Spleen (tissue), 11 donors: ENCODE data around the gene TCOF1. TPM values are rescaled to one million over a fixed set of nuclear protein-coding genes. Genes with fewer than 3 reads are reported as not detected.
"Not testable (repeated sequence)": the region's sequence is repeated elsewhere in the genome, so short reads cannot be mapped to it uniquely, and the experiment has no call there.

Experiments
- DNase-seq: peaks from one replicate; pipeline ENCODE4 v3.0.0-alpha.2; 2020
- H3K27ac ChIP-seq, 8 donors: fragments of 200-600 bp; sonication (generic) in 7 of 8; 1 replicate in 4 of 8; 2 replicates in 4 of 8; pipeline versions ENCODE4 v1.5.0 to v1.8.0; 2016 to 2021; ENCODE audit warnings: inconsistent platforms in 4 of 8, mild to moderate bottlenecking in 4 of 8, moderate library complexity in 1 of 8
- H3K27me3 ChIP-seq, 7 donors: fragments of 200-600 bp; sonication (generic) in 6 of 7; replicated peaks in 1 of 7; 1 replicate in 4 of 7; 2 replicates in 3 of 7; pipeline versions ENCODE4 v1.5.0 to v1.8.0; 2016 to 2021; ENCODE audit warnings: inconsistent platforms in 3 of 7, mild to moderate bottlenecking in 1 of 7
- H3K36me3 ChIP-seq, 6 donors: fragments of 200-600 bp; sonication (generic) in 5 of 6; 1 replicate in 4 of 6; 2 replicates in 2 of 6; pipeline versions ENCODE4 v1.5.0 to v1.8.0; 2016 to 2021; ENCODE audit warnings: inconsistent platforms in 2 of 6
- H3K4me1 ChIP-seq, 6 donors: fragments of 200-600 bp; sonication (generic) in 5 of 6; 1 replicate in 3 of 6; 2 replicates in 3 of 6; pipeline versions ENCODE4 v1.5.0 to v1.8.0; 2016 to 2021; ENCODE audit warnings: inconsistent platforms in 3 of 6
- H3K4me3 ChIP-seq, 8 donors: fragments of 200-600 bp; sonication (generic) in 7 of 8; 1 replicate in 4 of 8; 2 replicates in 4 of 8; pipeline versions ENCODE4 v1.5.0 to v1.8.0; 2016 to 2021; ENCODE audit warnings: inconsistent platforms in 4 of 8, mild to moderate bottlenecking in 4 of 8, moderate library complexity in 2 of 8
- H3K9me3 ChIP-seq, 8 donors: fragments of 200-600 bp; sonication (generic) in 7 of 8; 1 replicate in 4 of 8; 2 replicates in 4 of 8; pipeline versions ENCODE4 v1.5.0 to v1.8.0; 2016 to 2021; ENCODE audit warnings: inconsistent platforms in 4 of 8
- POLR2A ChIP-seq, 3 donors: fragments of 450-650 bp; IDR thresholded peaks; one replicate each; pipeline ENCODE4 v1.5.1; 2017; ENCODE audit warnings: antibody characterized with exemption in 3 of 3, mild to moderate bottlenecking in 1 of 3
- POLR2AphosphoS5 ChIP-seq, 3 donors: sonication (generic); formaldehyde crosslinking; IDR thresholded peaks; one replicate each; pipeline ENCODE4 v1.5.1; 2017; ENCODE audit warnings: antibody characterized with exemption in 3 of 3
- WGBS, 5 donors: extraction: QIAGEN DNeasy Blood & Tissue Kit in 3 of 5; methylation state at CpG; one replicate each; pipeline versions ENCODE4 v1.1.5 to v1.1.7; 2013 to 2018; 5-methylcytosine and 5-hydroxymethylcytosine counted together
- intact Hi-C: fragments of 100-400 bp; cut with DNase I; formaldehyde crosslinking; loops from one replicate; pipeline ENCODE4 v1.15.0; 2023; ENCODE audit warnings: low total_unique reads
- polyA plus RNA-seq, 3 donors: library from polyadenylated mRNA; stranded (reverse); fragments of 200-250 nt; gene quantifications; one replicate each; pipeline ENCODE4 v1.2.1, GENCODE V29; 2013
- total RNA-seq, 7 donors: library from RNA; depleted of rRNA in 3 of 7; stranded (reverse); fragments of >200 nt in 3 of 7; fragmentation: NEBNext Ultra II Directional in 4 of 7; extraction: Animal tissue kit (Norgen Biotek cat#: 25700) in 4 of 7; gene quantifications; one replicate each; pipeline versions ENCODE4 v1.1.0 to v1.2.1, GENCODE V29; 2016 to 2021
- TF ChIP-seq, protein P1 (sequence below), 11 experiments: fragments of 200-600 bp in 7 of 11; fragments of 450-650 bp in 4 of 11; sonication (generic) in 4 of 11; IDR thresholded peaks in 8 of 11; conservative IDR thresholded peaks in 3 of 11; 1 replicate in 7 of 11; 2 replicates in 4 of 11; pipeline versions ENCODE4 v1.4.0 to v1.8.0; 2016 to 2021; ENCODE audit warnings: antibody characterized with exemption in 11 of 11, inconsistent platforms in 4 of 11, mild to moderate bottlenecking in 1 of 11
- donor health status: healthy with polysubstance abuse.
- donor health status: DM: no; HTN: no; CAD: no; lungs with moderate emphysema.
- donor health status: DM: no; HTN: no; CAD: no.
- donor health status: Bipolar disorder and iron deficiency.
- donor health status: healthy.
- donor health status: DM: no; HTN: no; CAD: no.
- donor health status: DM: yes; HTN: yes; CAD: no.

Gene TCOF1
- total and polyA plus RNA-seq, 10 donors, result 15.3 to 44.3 (median 33.0) TPM

DNA sequence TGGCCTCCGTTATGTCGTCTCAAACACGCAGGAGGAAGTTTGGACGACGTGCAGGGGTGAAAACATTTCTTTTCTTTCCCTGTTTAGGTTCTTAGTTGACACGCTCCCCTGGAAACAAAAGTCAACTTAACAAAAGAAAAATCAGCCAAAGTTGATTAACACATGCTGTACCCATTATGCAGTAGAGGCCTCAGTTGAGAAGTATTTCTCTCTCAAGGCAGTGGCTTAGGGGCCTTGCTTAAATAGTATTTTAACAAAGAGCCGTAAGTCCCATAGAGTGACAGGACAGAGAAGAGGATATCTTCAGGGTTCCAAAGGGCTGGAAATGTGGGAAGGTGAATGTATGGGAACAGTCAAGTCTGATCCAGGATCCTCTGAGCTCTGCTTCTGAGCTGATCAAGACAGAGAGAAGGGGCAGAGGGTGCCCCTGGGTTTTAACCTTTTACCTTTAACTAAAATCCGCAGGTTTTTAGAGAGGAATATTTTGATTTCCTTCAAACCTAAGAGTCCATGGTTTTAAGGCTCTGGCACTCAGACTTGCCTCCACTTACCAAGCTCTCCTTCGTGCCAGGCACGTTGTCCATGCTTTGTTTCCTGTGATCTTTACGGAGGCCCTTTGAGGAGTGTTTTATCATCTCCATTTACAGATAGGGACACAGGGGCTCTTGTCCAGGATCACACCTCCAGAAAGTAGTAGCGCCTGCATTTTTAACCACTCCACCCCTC is 55.8 kb downstream of the TCOF1 start:
- no peak for DNase-seq
- Histone ChIP-seq H3K4me3 (peak overlapping the region in 6 of 8 donors; percentile 60 to 87 (median 74)), H3K27ac (peak overlapping the region; percentile 93 to 99 (median 98)), H3K36me3 (peaks cover 0 to 20% (median 8%) of the 10 kb centered on the region in 6 donors), H3K9me3 (no peaks in the 10 kb centered on the region), H3K4me1 (peaks cover 12 to 97% (median 64%) of the 10 kb centered on the region in 6 donors), H3K27me3 (no peaks in the 10 kb centered on the region)
- 39 to 44% (median 43%) methylated on average over 12 of the region's 12 CpGs for WGBS, 5 donors
- intact Hi-C loops, result no loop called here
- TF ChIP-seq POLR2AphosphoS5 (IDR thresholded peaks at IDR 0.05) (no peak), POLR2A (IDR thresholded peaks at IDR 0.05) (peak in 1 of 3 donors; percentile 85)
- TF ChIP-seq, protein P1, sequence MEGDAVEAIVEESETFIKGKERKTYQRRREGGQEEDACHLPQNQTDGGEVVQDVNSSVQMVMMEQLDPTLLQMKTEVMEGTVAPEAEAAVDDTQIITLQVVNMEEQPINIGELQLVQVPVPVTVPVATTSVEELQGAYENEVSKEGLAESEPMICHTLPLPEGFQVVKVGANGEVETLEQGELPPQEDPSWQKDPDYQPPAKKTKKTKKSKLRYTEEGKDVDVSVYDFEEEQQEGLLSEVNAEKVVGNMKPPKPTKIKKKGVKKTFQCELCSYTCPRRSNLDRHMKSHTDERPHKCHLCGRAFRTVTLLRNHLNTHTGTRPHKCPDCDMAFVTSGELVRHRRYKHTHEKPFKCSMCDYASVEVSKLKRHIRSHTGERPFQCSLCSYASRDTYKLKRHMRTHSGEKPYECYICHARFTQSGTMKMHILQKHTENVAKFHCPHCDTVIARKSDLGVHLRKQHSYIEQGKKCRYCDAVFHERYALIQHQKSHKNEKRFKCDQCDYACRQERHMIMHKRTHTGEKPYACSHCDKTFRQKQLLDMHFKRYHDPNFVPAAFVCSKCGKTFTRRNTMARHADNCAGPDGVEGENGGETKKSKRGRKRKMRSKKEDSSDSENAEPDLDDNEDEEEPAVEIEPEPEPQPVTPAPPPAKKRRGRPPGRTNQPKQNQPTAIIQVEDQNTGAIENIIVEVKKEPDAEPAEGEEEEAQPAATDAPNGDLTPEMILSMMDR (IDR thresholded peaks at IDR 0.05 in 8 of 11, conservative IDR thresholded peaks at IDR 0.05 in 3 of 11), result no peak

DNA sequence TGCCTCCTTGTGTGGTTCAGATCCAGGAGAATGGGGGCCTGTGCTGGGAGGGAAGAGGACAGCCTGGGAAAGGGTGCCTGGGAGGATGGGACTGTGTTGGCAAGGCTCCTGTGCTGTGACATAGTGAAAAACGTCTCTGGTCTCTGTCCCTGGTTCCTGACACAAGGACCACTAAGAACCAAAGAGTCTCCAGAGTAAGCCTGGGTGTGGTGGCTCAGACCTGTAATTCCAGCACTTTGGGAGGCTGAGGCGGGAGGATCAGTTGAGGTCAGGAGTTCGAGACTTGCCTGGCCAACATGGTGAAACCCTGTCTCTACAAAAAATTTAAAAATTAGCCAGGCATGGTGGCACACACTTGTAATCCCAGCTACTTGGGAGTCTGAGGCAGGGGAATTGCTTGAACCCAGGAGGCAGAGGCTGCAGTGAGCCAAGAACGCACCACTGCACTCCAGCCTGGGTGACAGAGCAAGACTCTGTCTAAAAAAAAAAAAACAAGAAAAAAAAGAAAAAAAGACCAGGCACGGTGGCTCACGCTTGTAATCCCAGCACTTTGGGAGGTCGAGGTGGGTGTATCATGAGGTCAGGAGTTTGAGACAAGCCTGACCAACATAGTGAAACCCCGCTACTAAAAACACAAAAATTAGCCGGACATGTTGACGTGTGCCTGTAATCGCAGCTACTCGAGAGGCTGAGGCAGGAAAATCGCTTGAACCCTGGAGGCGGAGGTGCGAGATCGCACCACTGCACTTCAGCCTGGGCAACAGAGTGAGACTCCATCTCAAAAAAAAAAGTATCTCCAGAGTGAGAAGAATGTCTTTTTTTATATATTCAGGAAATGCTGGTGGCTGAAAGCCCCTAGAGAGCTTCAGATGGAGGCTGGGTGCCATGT is 56.6 kb downstream of the TCOF1 start:
- WGBS, 5 donors, result 72 to 84% (median 77%) methylated on average over 16 of the region's 16 CpGs
- peak; percentile 72 for DNase-seq
- H3K27me3 ChIP-seq, H3K9me3 ChIP-seq, intact Hi-C loops: not testable (repeated sequence)
- peak in 1 of 3 donors; percentile 39 for TF ChIP-seq POLR2AphosphoS5 (IDR thresholded peaks at IDR 0.05)
- Histone ChIP-seq H3K4me1 (peaks cover 12 to 97% (median 56%) of the 10 kb centered on the region in 6 donors), H3K27ac (peak overlapping the region; percentile 93 to 99 (median 98)), H3K4me3 (peak overlapping the region in 1 of 8 donors; percentile 86), H3K36me3 (peaks cover 0 to 12% (median under 1%) of the 10 kb centered on the region in 6 donors)

DNA sequence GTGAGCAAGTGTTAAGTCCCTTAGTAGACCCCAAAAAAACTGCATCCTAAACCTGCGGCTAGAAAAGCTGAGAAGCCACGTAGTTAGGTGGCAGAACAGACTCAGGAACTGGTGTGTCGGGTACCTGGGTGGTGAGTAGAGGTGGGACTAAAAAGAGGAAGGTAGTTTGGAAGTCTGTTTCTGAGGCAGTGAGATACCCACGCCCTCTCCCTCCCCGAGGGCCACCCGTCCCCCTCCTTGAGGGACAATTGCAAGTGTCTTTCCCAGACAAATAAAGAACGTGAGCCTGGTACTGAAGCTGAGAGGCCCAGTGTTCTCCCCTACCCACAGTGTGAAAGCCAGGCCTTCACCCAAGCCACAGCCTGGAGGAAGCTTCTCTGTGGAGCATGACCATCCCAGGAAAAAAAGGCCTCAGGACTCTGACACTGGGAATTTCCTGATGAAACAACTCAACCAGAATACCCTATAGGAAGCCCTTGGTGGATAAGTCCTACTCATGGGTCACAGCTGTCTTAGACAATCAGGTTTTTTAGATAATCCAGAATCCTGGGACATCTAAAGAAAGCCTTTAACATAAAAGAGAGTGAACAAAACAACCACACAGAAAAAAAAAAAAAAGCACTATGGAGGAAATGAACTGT is 62.3 kb downstream of the TCOF1 start:
- Histone ChIP-seq H3K4me1 (peaks cover 0 to 70% (median 17%) of the 10 kb centered on the region in 6 donors), H3K36me3 (no peaks in the 10 kb centered on the region), H3K9me3 (no peaks in the 10 kb centered on the region), H3K27ac (peak overlapping the region in 7 of 8 donors; percentile 12 to 87 (median 77)), H3K4me3 (no peak overlapping the region), H3K27me3 (no peaks in the 10 kb centered on the region)
- peak; percentile 83 for DNase-seq
- intact Hi-C loops, result no loop called here
- 25 to 63% (median 42%) methylated on average over 5 to 7 of the region's 7 CpGs for WGBS, 5 donors
- peak in 2 of 3 donors; percentile 7 to 50 for TF ChIP-seq POLR2A (IDR thresholded peaks at IDR 0.05)
- TF ChIP-seq, protein P1 (IDR thresholded peaks at IDR 0.05 in 8 of 11, conservative IDR thresholded peaks at IDR 0.05 in 3 of 11), result no peak
- peak in 2 of 3 donors; percentile 58 to 92 for TF ChIP-seq POLR2AphosphoS5 (IDR thresholded peaks at IDR 0.05)

DNA sequence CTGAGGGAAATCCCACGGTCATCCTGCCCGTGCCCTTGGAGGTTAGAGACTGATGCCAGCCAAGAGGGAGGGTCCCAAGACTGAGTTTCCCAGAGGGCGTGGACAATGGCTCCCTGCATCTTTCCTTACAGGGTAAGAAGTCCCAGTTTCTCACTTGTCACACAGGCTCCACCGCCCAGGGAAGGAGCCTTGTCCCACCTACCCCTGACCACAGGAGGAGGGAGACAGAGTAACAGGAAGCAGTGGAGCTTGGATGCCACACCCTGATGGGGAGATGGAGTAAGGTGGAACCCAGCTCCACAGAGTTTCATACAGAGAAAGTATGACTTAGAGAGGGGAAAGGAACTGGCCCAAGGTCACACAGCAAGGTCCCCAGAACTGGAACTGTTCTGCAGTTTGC is 64.6 kb downstream of the TCOF1 start:
- H3K9me3 ChIP-seq, result no peaks in the 10 kb centered on the region
- H3K36me3 ChIP-seq, result no peaks in the 10 kb centered on the region
- intact Hi-C loops, result no loop called here
- peak overlapping the region in 1 of 8 donors; percentile 33 for H3K27ac ChIP-seq
- DNase-seq, result no peak
- H3K4me1 ChIP-seq, result peaks cover 0 to 49% (median 12%) of the 10 kb centered on the region in 6 donors
- no peak for TF ChIP-seq POLR2A (IDR thresholded peaks at IDR 0.05)
- no peak for TF ChIP-seq POLR2AphosphoS5 (IDR thresholded peaks at IDR 0.05)
- TF ChIP-seq, protein P1 (IDR thresholded peaks at IDR 0.05 in 8 of 11, conservative IDR thresholded peaks at IDR 0.05 in 3 of 11), result no peak
- no peak overlapping the region for H3K4me3 ChIP-seq
- 53 to 70% (median 66%) methylated on average over 3 to 4 of the region's 4 CpGs for WGBS, 5 donors
- H3K27me3 ChIP-seq, result no peaks in the 10 kb centered on the region
